Measurements from ENCODE around the gene CENPT. TPM values are rescaled to one million over a fixed set of nuclear protein-coding genes. Genes with fewer than 3 reads are reported as not detected.

Gene CENPT
- total and polyA plus RNA-seq, 2 of the 13 experiments (the other 11 are each of a cell fraction or from before 2014, with no cell fraction given): 40.9 to 43.3 TPM

GRCh38 chr16:67847064-67847861, at the start of gene CENPT (continued):
- TF ChIP-seq ZNF530 (CRISPR knock-in tag; IDR thresholded peaks at IDR 0.05; ENCODE audit: low read depth) (no peak), FOSL2 (CRISPR knock-in tag; IDR thresholded peaks at IDR 0.05) (0 out of 2 replicates have a peak, but pooled peaks have one; percentile 4), SKIL (CRISPR knock-in tag; IDR thresholded peaks at IDR 0.05; ENCODE audit: borderline replicate concordance) (peak; percentile 16; the same call in 1 of the 2 replicates), DZIP1 (CRISPR knock-in tag; IDR thresholded peaks at IDR 0.05) (peak; percentile 77), ZNF766 (CRISPR knock-in tag; IDR thresholded peaks at IDR 0.05; ENCODE audit: borderline replicate concordance) (peak; percentile 9; the same call in 1 of the 2 replicates), REXO4 (CRISPR knock-in tag; IDR thresholded peaks at IDR 0.05; ENCODE audit: borderline replicate concordance) (0 out of 2 replicates have a peak, but pooled peaks have one; percentile 62), ZNF678 (CRISPR knock-in tag; IDR thresholded peaks at IDR 0.05) (peak; percentile 49; the same call in 1 of the 2 replicates), GABPA (IDR thresholded peaks at IDR 0.05; ENCODE audit: low read depth, low read length) (no peak), GABPA (CRISPR knock-in tag; IDR thresholded peaks at IDR 0.05; ENCODE audit: low read depth) (peak; percentile 40; the same call in 1 of the 2 replicates), ZNF263 (CRISPR knock-in tag; IDR thresholded peaks at IDR 0.05) (no peak), HNRNPL (IDR thresholded peaks at IDR 0.05; ENCODE audit: low read depth, low read length) (0 out of 2 replicates have a peak, but pooled peaks have one; percentile 40), POLR2A (IDR thresholded peaks at IDR 0.05; ENCODE audit: insufficient read depth in 1 of 2, low read depth in 2 of 2, low read length in 2 of 2) (peak in 1 of 2 experiments; percentile 47; a peak in 1 of 4 replicates), ZNF296 (CRISPR knock-in tag; conservative IDR thresholded peaks at IDR 0.05) (0 out of 2 replicates have a peak, but pooled peaks have one; percentile 49), KLF9 (CRISPR knock-in tag; IDR thresholded peaks at IDR 0.05; ENCODE audit: low read depth) (0 out of 2 replicates have a peak, but pooled peaks have one; percentile 32), ZIK1 (CRISPR knock-in tag; IDR thresholded peaks at IDR 0.05; ENCODE audit: borderline replicate concordance, low read depth) (0 out of 2 replicates have a peak, but pooled peaks have one; percentile 34), HMG20B (CRISPR knock-in tag; conservative IDR thresholded peaks at IDR 0.05) (0 out of 2 replicates have a peak, but pooled peaks have one; percentile 42), DPF2 (CRISPR knock-in tag; IDR thresholded peaks at IDR 0.05; ENCODE audit: borderline replicate concordance, low read depth) (no peak), MEF2D (CRISPR knock-in tag; IDR thresholded peaks at IDR 0.05) (peak; percentile 56; the same call in 1 of the 2 replicates), KAT7 (CRISPR knock-in tag; IDR thresholded peaks at IDR 0.05; ENCODE audit: borderline replicate concordance) (0 out of 2 replicates have a peak, but pooled peaks have one; percentile 5), ZMYM3 (CRISPR knock-in tag; IDR thresholded peaks at IDR 0.05) (peak; percentile 37; the same call in 1 of the 2 replicates), ZNF710 (CRISPR knock-in tag; IDR thresholded peaks at IDR 0.05; ENCODE audit: borderline replicate concordance) (peak; percentile 67; the same call in 1 of the 2 replicates), MZF1 (CRISPR knock-in tag; IDR thresholded peaks at IDR 0.05; ENCODE audit: borderline replicate concordance) (0 out of 2 replicates have a peak, but pooled peaks have one; percentile 37), ZNF441 (CRISPR knock-in tag; IDR thresholded peaks at IDR 0.05; ENCODE audit: borderline replicate concordance) (0 out of 2 replicates have a peak, but pooled peaks have one; percentile 5)
